Pulmonary artery endothelial cell (primary cell): ENCODE measurements around the gene MEI4. TPM values are rescaled to one million over a fixed set of nuclear protein-coding genes. Genes with fewer than 3 reads are reported as not detected.
"Not testable (repeated sequence)": the region's sequence is repeated elsewhere in the genome, so short reads cannot be mapped to it uniquely, and the experiment has no call there.

ENCODE experiments used
- DNase-seq: peaks from one replicate; pipeline ENCODE4 v3.0.0-alpha.2; 2011; ENCODE audit warnings: low read depth, low spot score
- total RNA-seq: library from RNA; depleted of rRNA; stranded (reverse); fragments of >200 nt; gene quantifications from 2 replicates; pipeline ENCODE4 v1.2.3, GENCODE V29; 2014

The MEI4 gene
- total RNA-seq, 1 donor from 2014 or later = not detected

DNA sequence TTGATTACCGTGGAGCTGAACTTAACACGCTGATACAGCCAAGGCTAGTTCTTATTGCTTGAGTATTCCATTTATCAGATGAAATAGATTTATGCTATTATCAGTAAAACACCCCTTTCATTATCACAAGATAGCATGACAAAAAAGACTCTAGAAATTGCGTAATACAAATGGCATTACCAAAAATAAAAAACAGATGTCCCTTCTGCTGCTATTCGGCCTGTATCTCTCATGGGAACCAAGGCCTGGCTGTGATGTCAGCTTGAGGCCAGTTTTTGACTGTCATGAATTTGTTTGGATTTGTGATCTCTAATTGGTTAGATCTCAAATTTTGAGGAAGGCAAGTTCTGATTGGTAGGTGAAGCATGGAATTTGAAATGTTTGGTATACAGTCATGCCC is 25.2 kb downstream of the MEI4 start:
- DNase-seq = no peak

DNA sequence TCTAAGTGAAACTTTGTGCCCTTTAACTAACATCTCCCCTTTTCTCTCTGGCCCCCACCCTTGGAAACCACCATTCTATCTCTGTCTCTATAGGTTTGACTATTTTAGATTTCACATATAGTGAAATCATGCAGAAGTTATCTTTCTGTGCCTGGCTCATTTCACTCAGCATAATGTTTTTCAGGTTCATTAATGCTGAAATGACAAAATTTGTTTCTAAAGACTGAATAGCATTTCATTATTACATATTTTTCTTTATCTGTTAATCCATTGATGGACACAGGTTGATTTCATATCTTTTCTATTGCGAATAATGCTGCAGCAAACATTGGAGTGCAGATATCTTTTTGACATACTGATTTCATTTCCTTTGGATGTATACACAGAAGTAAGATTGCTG is 30.7 kb downstream of the MEI4 start:
- no peak for DNase-seq

DNA sequence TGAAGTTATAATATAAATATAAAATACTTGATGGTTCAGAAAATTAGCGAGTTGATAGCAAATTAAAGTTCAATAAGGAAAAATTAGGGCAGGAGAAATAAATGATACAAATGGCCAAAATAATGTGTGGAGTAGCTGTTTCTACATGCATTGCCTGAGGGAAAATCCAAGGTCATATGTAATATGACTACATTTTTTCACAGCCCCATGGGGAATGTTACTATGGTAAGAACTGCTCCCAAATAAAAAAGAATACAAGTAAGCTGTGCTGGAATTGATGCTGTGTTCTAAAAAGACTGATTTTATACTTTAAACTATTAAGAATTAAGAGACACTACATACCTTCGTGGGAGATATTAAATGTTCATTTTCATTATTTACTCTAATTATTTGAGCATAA is 34.1 kb downstream of the MEI4 start:
- DNase-seq = no peak

DNA sequence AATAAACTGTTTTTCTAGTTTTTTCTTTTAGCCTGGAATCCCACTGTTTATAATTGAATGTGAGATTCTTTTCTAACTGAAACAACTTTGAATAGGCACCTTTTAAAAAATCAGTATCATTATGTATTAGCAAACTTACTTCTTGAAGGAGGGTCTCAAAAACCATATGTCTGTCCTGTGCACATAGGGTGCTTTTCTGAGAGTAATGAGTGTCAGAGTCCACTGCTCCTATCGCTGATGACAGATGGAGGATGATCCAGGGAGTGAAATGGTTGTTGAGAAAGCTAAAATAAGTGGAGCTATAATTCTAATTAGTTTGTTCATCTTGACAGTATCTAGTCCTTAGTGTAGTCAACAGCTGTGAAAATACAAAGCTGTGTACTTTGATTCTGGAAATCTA is 35.8 kb downstream of the MEI4 start:
- DNase-seq = no peak

DNA sequence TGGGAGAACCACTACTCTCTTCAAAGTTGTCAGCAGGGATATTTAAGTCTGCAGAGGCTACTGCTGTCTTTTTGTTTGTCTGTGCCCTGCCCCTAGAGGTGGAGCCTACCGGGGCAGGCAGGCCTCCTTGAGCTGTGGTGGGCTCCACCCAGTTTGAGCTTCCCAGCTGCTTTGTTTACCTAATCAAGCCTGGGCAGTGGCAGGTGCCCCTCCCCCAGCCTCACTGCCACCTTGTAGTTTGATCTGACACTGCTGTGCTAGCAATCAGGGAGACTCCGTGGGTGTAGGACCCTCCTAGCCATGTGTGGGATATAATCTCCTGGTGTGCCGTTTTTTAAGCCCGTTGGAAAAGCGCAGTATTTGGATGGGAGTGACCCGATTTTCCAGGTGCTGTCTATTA is 47.3 kb downstream of the MEI4 start:
- not testable (repeated sequence) for DNase-seq

DNA sequence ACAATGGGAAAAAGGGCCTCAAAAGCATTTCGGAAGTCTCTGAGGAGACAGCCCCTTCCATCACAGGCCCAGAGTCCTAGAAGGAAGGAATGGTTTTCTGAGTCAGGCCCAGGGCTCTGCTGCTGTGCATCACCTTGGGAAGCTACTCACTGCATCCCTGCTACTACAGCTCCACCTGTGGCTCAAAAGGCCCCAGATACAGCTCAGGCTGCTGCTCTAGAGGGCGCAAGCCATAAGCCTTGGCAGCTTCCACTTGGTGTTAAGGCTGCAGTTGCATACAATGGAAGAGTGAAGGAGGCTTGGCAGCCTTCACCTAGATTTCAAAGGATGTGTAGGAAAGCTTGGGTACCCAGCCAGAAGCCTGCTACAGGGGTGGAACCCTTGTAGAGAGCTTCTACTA is 54.8 kb downstream of the MEI4 start:
- DNase-seq = no peak

DNA sequence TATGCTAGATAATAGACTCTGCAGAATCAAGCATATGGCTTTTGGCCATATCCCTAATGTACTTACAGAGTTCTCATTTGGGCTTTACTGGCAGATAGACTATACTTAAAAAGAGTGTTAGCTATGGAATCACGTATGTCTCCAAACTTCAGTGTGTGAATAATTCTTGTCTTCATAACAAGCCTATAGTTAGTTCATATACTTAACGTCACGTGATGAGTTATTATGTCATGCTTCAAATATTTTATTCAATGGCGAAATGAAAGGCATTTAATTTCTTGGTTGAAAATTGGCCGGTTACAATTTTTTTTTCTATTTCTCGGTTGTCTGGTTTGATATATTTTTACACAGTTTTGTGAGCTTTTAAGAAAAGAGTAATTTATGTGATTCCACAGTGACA is 62.7 kb downstream of the MEI4 start:
- no peak for DNase-seq

DNA sequence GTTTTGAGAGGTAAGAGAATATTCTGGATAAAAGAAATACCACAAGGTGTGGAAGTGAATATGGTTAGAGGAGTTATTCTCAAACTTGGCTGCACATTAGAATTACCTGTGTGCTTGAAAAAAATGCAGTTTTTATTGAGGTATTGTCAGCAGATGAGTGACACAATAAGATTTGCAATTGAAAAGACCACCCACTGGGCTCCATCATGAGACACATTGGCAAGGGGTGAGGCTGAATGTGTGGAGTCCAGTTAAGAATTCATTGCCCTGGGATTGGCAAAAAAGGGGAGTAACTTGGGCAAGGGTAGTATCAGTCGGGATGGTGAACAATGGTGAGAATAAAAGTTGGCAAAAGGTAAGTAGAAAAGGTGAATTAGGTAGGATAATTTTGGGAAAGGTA is 63.5 kb downstream of the MEI4 start:
- no peak for DNase-seq

DNA sequence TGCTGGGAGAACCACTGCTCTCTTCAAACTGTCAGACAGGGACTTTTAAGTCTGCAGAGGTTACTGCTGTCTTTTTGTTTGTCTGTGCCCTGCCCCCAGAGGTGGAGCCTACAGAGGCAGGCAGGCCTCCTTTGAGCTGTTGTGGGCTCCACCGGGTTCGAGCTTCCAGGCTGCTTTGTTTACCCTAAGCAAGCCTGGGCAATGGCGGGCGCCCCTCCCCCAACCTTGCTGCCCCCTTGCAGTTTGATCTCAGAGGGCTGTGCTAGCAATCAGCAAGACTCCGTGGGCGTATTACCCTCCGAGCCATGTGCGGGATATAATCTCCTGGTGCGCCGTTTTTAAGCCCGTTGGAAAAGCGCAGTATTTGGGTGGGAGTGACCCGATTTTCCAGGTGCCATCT is 83.2 kb downstream of the MEI4 start:
- DNase-seq = not testable (repeated sequence)

DNA sequence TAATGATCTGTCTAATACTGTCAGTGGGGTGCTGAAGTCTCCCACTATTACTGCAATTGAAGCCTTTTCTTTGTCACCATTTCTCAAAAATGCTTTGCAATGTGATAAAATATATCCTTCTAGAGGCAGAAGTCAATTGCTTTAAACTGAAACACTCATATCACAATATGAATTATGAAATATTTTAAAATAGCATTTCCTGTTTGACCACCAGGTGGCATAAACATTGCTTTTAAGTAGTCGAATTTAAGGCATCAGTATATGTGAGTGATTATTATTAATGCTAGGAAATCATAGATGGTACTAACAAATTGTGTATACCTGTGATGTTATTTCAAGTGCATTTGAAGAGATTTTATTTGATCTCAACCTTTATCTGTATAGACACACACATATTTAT is 87.5 kb downstream of the MEI4 start:
- DNase-seq = peak; percentile 0

DNA sequence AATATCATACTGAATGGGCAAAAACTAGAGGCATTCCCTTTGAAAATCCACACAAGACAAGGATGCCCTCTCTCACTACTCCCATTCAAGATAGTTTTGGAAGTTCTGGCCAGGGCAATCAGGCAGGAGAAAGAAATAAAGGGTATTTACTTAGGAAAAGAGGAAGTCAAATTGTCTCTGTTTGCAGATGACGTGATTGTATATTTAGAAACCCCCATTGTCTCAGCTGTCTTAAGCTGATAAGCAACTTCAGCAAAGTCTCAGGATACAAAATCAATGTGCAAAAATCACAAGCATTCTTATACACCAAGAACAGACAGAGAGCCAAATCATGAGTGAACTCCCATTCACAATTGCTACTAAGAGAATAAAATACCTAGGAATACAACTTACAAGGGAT is 99.3 kb downstream of the MEI4 start:
- not testable (repeated sequence) for DNase-seq

DNA sequence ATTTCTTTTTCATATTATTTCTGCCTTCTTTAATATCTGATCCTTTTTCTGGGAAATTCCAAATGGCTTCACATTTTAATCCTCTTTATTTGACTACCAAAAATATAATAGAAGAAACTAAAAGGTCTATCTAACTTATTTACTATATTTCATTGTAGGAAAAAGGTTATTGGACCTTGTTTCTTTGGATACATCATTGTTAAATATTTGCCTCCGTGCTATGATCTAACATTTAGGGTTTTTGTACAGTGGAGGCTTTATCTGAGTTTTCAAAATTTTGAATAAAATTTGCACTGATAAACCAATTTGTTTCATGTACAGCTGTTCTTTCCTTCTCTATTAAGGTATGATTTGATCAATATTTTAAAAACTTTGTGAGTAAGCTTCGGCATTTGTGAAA is 109.5 kb downstream of the MEI4 start:
- DNase-seq = no peak

DNA sequence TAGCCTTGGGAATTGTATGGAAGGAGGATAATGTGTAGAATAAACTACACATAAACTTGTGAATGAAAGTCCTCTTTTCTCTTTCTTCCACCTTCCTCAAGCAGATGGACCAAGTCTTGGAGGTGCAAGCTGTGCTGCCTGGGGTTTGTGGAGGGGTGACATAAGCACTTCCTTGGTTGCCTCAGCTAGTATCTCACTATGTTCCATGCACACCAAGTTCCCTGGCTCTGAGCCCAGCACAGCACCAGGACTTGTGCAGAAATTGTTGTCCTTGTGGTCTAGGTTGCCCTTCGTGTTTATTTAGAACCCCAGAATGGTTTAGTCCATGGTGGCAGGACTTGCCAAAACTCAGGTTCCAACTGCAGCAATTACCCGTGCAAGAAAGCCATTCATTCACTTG is 110.3 kb downstream of the MEI4 start:
- DNase-seq = no peak

DNA sequence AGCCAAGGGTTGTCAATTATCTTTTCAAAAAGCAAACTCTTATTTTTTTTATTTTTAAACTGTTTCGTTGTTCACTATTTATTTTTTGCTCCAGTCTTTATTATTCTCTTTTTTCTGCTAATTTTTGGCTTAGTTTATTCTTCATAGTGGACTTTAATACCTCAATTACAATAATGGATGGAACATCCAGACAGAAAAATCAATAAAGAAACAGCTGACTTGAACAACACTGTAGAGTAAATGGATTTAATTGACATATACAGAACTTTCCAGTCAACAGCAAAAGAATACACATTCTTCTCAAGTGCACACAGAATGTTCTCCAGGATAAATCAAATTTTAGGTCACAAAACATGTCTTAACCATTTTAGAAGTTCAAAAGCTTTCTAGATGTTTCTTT is 111.5 kb downstream of the MEI4 start:
- no peak for DNase-seq

DNA sequence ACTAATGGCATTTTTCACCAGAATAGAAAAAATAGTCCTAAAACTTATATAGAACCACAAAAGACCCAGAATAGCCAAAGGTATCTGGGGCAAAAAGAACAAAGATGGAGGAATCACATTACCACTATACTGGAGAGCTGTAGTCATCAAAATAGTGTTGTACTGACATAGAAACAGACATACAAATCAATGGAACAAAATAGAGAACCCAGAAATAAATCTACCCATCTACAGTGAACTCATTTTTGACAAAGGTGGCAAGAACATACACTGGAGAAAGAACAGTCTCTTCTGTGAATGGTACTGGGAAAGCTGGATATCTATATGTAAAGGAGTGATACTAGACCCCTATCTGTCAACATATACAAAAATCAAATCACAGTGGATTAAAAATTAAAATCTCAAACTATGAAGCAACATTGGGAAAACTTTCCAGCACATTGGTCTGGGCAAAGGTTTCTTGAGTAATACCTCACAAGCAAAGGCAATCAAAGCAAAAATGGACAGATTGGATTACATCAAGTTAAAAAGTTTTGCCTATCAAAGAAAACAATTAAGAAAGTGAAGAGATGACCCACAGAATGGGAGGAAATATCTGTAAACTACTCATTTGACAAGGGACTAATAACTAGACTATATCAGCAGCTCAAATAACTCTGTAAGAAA is 120.5 kb downstream of the MEI4 start:
- DNase-seq = no peak

DNA sequence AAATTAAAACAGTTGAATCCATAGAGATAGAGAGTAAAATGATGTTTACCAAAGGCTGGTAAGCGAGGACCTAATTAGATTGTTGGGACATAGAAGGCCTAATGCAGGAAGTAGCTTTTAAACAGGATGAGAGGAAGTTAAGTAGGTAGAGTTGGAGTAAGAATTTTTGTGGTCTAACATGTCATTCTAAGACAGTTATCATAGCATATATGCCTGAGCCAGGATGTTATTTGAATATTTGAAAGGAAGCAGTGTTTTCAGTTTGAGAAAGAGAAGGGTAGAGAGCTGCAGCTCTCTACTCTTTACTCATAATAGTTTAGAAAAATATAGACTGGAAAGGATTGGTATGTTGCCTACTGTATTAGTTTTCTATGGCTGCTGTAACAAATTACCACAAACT is 121.6 kb downstream of the MEI4 start:
- DNase-seq = no peak

DNA sequence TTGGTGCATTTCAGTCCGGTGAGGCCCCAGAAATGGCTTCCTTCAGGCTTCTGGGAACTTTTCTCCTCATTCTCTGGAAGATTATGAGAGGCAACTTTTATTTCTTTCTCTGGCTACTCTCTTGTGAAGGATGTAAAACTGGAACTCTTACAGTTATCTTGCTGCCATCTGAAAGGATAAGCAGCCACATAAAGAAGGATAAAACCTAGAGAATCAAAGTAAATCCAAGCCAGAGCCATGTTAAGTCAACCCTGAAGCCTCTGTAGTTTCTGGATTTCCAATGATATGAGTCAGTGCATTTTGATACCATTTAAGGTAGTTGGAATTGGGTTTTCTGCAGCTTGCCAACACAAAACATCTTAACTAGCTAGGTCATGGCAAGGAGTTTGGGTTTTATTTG is 123.6 kb downstream of the MEI4 start:
- no peak for DNase-seq

DNA sequence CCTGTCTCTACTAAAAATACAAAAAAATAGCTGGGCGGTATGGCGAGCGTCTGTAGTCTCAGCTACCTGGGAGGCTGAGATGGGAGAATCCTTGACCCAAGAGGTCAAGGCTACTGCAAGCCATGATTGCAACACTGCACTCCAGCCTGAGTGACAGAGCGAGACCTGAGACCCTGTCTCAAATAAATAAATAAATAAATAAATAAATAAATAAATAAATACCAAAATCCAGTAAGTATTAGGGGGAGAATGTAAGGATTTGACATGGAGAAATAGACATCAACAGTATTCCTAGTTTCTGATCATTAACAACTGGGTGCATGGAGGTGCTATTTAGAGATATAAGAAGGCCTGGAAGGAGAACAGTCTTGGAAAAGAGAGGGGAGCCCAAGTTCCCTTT is 125.7 kb downstream of the MEI4 start:
- no peak for DNase-seq

DNA sequence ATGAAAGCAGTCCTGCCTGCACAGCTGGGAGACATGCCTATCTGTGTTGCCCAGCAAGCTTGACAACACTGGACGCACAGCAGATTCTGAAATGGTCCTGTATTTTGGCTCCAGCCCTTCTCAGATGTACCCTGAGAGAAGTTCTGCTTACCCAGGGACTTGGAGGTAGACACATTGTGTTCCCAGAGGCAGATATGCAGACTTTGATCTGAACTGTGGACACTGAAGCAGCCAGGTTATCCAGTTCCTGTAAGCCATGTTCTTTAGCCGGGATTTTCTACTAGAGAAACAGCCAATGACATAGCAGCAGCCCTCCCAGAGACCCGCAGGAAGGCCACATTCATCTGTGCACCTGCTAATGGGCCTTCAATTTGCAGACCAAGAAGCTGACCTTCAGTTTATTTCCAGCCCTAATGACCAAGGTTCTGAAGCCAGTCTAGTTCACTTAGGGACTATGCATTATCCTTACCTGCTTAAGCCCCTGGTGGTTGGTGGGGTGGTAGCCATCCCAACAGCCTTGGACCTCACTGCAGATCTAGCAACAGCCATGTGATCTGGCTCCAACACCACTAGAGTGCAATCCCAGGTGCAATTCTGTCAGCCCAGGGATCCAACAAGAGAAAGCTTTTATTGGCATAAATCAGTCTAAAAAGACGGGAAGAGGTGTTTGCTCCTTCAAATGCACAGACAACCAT is 134.2 kb downstream of the MEI4 start:
- DNase-seq = no peak

DNA sequence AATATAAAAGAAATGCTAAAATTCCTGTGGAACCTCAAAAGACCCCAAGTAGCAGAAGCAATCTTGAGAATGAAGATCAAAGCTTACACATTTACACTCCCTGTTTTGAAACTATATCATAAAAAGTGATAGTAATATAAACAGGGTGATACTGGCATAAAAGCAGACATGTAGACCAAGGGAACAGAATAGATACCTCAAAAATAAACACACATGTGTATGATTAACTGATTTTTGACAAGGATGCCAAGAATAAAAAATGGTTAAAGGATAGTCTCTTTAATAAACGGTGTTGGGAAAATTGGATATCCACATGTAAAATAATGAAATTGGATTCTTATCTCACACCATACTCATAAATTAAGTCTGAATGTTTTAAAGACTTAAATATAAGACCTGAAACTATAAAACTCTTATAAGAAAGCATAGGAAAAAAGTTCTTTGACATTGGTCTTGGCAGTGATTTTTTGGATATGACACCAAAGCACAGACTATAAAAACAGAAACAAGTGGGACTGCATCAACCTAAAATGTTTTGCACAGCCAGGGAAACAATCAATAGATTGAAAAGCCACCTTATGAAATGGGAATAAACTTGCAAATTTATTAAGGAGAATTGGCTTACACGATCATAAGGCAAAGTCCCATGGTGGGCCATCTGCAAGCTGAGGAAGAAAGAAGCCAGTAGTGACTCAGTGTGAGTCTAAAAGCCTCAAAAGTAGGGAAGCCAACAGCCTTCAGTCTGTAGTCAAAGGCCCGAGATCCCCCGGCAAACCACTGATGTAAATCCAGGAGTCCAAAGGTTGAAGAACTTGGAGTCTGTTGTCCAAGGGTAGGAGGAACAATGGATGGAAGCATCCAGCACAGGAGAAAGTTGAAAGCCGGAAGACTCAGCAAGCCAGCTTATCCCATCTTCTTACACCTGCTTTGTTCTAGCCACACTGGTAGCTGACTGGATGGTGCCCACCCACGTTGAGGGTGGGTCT is 144.3 kb downstream of the MEI4 start:
- no peak for DNase-seq

DNA sequence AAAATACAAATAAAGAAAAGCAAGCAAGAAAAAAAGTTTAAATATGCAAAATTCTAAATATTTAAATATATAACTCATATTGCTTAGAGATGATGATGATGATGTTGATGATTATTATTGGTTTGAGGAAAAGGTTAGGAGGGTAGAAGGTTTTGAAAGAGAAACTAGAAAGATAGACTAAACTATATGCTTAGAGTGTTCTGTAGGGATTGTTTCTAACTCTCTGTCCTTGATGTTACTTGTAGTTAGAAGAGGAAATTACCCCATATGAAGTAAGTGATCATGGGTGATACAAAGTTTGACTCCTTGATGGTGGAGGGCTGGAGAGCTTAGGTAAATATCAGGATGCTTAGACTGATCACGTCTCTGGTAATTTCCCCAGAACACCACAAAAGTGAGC is 159.5 kb downstream of the MEI4 start:
- no peak for DNase-seq

DNA sequence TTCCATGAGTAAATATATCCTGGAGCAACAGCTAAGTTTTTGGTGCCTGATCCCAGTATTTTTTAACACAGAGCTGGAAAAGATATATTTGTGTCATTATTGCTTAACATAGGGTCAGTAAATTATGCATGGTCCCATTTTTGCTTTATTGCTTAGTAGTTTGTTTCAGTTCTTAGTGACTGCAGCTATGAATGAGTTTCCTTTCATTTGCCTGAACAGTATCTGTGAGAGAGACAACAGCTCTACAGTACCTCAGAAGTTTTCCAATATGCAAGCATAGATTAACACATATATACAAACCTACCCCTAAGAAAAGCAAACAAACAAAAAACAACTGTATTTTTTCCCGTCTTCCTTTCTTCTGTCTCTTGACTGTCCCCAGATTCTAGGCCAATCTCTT is 160.3 kb downstream of the MEI4 start:
- DNase-seq = no peak
